H7 (cell line): ENCODE data around the gene PAQR4. TPM values are rescaled to one million over a fixed set of nuclear protein-coding genes. Genes with fewer than 3 reads are reported as not detected.

Experiments
- DNase-seq: peaks from one replicate; pipeline ENCODE4 v3.0.0; 2012
- H3K27me3 ChIP-seq: 2 replicates; pipeline ENCODE4 v1.6.0; 2011; ENCODE audit warnings: mild to moderate bottlenecking, low read length; ENCODE audit not compliant: control insufficient read depth, insufficient read depth
- H3K36me3 ChIP-seq: replicated peaks from 2 replicates; pipeline ENCODE4 v1.5.1; 2011; ENCODE audit warnings: low read length; ENCODE audit not compliant: control insufficient read depth, insufficient read depth
- H3K4me3 ChIP-seq: 2 replicates; pipeline ENCODE4 v1.5.1; 2011; ENCODE audit warnings: low read depth, mild to moderate bottlenecking, control low read depth, low read length, moderate library complexity; ENCODE audit not compliant: insufficient read depth
- total RNA-seq: library from RNA; depleted of rRNA; stranded (reverse); fragments of >200 nt; shearing (Covaris generic); gene quantifications from 2 replicates; pipeline ENCODE4 v1.2.3, GENCODE V29; 2014

PAQR4 gene
- total RNA-seq, 1 experiment from 2014 or later = 65.6 TPM

DNA sequence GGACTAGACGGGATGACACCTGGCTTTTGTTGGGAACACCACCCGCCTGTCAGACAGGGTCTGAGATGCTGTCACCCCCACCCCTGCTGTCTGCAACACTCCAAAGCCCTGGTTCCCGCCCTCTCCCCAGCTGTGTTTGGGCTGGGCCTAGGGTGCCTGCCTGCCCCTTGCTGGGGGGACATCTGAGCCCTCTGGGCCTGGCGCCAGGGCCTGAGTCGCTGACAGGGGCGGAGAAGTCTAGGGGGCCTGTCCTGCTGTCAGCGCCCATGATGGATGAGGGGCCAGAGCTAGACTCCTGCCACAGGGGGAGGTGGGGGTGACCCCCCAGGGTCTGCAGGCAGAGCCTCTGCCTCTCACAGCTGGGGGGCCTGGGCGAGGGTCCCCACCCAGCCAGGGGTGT is 18.7 kb downstream of the PAQR4 start:
- no peak for DNase-seq
- H3K4me3 ChIP-seq = no peak overlapping the region
- no peaks in the 10 kb centered on the region; the same call in 1 of the 2 replicates for H3K27me3 ChIP-seq
- no peaks in the 10 kb centered on the region for H3K36me3 ChIP-seq

DNA sequence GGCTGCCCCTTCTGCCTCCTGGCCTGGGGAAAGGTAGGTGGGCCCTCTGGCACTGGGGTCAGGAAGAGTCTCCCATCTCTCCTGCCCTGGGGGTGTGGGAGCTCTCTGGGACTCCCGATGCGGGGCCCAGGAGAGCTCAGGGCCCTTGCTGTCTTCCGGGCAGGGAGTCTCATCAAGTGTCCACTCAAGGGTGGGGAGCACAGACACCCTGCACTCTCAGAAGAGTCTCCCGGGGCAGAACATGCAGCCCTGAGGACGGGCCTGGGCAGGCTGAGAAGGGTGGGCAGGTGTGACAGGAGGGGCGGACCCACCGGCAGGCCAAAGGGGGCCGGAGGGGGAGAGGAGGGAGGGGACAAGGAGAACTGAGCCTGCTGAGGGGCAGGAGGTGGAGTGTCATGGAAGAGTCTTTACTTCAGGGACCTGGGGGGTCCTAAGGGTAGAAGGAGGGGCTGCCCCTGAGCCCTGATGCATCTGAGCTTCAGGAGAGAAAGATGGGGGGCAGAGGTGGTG is 19.5 kb downstream of the PAQR4 start:
- Histone ChIP-seq H3K36me3 (no peaks in the 10 kb centered on the region), H3K4me3 (no peak overlapping the region), H3K27me3 (no peaks in the 10 kb centered on the region; the same call in 1 of the 2 replicates)
- peak; percentile 76 for DNase-seq

DNA sequence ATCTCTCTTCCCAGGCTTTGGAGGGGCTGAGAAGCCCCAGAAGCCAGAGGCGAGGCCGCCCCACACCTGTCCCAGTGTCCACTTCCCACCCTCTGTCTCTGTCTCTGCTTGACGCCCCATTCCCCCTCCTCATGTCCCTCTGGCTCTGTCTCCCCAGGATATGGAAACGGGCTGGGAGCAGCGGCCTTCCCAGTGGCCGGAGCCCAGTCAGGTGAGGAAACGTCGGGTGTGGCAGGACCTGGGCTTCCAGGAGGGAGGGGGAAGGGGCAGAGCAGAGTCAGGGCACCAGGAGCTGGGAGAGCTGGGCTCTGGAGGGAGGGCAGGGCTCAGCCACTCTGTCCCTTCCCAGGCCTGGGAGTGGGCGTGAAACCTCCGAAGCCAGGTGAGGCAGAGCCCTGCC is 21.7 kb downstream of the PAQR4 start:
- no peak overlapping the region for H3K4me3 ChIP-seq
- H3K27me3 ChIP-seq = no peaks in the 10 kb centered on the region; the same call in 1 of the 2 replicates
- no peaks in the 10 kb centered on the region for H3K36me3 ChIP-seq
- DNase-seq = peak; percentile 76

DNA sequence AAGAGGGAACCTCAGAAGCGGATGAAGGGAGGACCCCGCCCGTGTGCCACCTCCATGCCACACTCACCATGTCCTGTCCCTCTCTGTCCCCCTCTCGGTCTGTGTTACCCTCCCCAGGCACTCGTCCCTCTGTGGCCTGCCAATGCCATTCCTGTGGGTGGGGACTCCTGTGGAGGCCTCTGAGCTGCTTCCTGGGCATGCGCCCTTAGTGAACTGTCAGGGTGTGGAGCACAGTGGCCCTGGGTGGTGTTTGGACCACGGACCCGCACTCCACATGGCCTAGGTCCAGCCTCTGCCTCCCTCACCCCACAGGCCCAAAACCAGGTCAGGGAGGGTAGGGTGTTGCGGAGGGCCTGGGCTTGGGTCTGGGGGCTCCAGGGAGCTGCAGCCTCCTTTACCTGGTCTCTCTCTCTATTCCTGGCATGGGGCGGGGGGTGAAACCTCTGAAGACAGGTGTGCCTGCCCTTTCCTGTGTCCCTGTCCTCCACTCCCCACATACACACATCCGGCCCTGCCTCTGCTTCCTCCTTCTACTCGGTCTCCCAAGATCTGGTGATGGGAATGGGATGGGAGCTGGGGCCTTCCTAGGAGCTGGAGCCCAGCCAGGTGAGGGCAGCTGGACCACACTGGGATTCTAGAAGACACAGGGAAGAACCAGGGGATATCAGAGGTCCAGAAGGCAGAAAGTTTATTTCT is 22.6 kb downstream of the PAQR4 start:
- Histone ChIP-seq H3K4me3 (no peak overlapping the region), H3K36me3 (no peaks in the 10 kb centered on the region), H3K27me3 (no peaks in the 10 kb centered on the region; the same call in 1 of the 2 replicates)
- no peak for DNase-seq

DNA sequence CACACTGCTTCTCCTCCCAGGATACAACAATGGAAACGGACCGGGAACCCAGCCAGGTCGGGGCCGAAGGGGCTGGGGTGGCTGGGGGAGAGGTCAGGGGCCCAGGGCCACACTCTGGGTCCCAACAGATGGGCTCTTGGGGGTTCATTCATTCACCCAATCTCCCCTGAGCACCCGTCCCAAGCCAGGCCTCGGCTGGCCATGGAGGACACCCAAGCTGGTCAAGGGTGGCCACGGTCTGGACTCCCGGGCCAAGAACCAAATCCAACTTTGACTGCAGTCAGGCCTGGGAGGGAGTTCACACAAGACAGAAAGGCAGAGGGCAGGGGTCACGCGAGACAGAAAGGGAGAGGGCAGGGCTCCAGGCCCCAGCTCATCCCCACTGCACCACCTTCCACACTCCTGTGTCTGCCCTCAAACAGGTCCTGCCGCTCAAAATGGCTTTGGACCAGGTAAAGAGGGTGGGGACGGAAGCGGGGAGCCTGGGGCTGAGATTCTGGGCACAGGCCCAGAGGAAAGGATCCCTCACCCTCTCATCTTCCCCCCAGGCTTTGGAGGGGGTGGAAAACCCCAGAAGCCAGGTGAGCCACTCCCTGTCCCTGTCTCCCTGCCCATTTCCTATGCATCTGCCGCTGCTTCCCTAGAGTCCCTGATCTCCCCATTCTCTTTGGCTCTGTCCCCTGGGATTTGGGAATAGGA is 23.4 kb downstream of the PAQR4 start:
- no peak for DNase-seq
- Histone ChIP-seq H3K27me3 (no peaks in the 10 kb centered on the region; the same call in 1 of the 2 replicates), H3K4me3 (no peak overlapping the region), H3K36me3 (no peaks in the 10 kb centered on the region)

DNA sequence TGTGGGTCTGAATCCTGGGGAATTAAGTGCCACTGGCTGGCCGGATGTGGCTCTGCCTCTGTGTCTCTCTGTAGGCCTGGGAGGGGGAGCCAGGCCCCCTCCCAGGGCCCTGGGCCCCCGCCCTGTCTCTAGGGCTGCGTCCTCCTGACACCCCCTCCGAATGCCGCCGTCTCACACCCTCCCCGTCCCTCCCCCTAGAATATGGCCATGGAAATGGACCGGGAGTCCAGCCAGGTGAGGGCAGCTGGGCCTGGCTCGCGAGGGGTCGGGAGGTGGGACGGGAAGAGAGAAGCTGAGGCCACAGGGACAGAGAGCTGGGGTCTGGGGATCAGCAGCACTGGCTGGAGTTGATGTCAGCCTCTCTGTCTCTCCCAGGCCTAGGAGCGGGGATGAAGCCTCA is 27.1 kb downstream of the PAQR4 start:
- Histone ChIP-seq H3K27me3 (no peaks in the 10 kb centered on the region), H3K4me3 (no peak overlapping the region), H3K36me3 (no peaks in the 10 kb centered on the region)
- no peak for DNase-seq

DNA sequence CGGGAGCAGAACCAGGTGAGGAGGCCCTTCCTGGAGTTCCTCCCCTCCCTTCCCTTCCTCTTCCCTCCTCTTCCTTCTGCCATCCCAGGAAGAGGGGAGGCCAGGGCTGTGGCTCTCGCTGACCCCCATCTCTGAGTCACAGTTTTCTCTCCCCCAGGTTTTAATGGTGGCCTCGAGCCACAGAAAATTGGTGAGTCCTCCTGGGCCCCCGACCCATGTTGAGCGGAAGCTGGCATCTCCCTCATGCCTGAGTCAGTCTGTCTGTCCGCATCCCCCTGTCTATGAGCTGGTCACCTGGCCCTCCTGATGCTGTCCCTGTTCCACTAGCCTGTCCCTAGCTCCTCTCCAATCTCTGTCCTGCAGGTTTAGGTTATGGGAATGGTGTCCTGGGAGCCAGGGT is 30.8 kb downstream of the PAQR4 start:
- no peaks in the 10 kb centered on the region for H3K27me3 ChIP-seq
- H3K4me3 ChIP-seq = no peak overlapping the region
- no peaks in the 10 kb centered on the region for H3K36me3 ChIP-seq
- DNase-seq = no peak

DNA sequence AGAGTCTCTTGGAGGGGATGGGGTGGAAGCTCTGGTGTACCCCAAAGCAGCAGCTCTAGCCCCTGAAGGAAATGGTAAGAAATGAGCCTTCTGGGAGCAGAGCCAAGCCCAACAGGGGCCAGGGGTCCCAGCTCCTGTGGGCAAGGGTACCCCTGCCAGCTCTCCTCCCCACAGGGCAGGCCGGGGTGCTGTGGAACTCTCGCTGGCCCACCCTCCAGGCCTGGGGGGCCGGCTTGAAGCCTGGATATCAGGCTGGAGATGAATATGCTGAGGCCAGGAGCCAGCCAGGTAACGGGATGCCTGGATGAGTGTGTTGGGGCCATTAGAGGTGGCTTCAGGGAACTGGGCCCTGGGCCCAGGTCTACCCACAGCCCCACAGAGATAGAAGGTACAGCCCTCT is 31.4 kb downstream of the PAQR4 start:
- no peak for DNase-seq
- Histone ChIP-seq H3K27me3 (no peaks in the 10 kb centered on the region), H3K36me3 (no peaks in the 10 kb centered on the region)

DNA sequence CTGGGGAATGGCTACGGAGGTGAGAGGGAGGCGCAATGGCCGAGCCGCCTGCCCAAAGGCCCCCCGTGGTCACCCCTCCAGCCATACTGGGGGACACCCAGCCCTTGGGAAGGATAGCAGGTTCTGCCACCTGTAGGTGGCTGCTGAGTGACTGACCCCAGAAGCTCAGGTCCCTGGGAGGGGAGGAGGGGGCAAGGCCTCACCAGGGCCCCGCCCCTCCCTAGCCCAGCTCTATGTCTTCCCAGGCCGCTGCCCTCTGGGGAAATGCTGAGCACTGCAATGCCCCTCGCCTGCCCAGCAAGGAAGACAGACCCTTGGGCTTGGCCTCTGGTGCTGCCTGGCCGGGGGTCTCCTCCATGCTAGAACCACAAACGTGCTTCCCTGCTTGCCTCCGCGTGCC is 32.2 kb downstream of the PAQR4 start:
- no peaks in the 10 kb centered on the region for H3K27me3 ChIP-seq
- no peaks in the 10 kb centered on the region for H3K36me3 ChIP-seq
- DNase-seq = peak; percentile 87
- H3K4me3 ChIP-seq = no peak overlapping the region

More for the DNA sequence above, 31.4 kb downstream of the PAQR4 start:
- H3K4me3 ChIP-seq = no peak overlapping the region

DNA sequence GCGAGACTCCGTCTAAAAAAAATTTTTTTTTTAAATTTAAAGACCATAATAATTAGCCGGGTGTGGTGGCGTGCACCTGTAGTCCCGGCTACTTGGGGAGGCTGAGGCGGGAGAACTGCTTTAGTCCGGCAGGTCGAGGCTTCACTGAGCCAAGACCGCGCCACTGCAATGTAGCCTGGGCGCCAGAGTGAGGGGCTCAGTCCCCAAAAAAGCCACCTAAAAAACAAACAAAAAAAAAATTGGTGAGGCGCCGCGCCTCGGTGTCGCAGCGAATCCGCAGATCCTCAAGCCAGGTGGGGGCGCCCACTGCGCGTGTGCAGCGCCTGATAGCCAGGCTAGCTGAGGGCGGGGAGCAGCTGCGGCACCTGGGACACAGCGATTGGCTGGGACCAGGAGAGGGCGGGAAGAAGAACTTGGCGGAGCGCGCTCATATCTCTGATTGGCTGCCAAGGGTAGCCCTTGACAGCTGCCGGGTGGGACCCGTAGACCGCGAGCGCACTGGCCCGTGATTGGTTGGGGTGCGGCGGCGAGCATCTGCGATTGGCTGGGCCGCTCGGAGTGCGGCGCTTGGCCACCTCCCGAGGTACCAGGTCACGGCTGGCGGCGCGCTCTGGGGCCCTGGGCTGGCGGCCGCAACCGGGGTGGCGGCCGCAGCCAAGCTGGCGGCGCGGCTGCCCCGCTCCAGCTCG is 34.6 kb downstream of the PAQR4 start:
- no peaks in the 10 kb centered on the region for H3K27me3 ChIP-seq
- H3K36me3 ChIP-seq = no peaks in the 10 kb centered on the region; the same call in 1 of the 2 replicates
- H3K4me3 ChIP-seq = no peak overlapping the region; the same call in 1 of the 2 replicates
- DNase-seq = peak; percentile 99

DNA sequence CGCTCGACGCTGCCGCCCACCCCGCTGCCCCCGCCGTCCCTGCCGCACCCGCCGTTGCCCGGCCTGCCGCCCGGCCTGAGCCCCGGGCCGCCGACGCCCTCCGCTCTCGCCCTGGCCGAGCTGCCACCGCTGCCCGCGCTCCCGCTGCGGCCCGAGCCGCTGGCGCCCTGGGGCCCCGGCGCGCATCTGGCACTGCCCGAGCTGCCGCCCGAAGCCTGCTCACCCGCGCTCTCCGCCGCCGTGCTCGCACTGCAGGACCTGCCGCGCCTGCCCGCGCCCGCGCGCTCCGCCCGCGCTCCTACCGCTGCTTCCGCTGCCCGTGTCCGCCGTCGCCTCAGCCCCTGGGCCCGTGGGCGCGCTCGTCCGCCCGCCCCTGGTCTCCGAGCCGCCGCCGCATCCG is 35.2 kb downstream of the PAQR4 start:
- DNase-seq = peak; percentile 68
- Histone ChIP-seq H3K4me3 (peak overlapping the region; percentile 12), H3K36me3 (no peaks in the 10 kb centered on the region; the same call in 1 of the 2 replicates), H3K27me3 (no peaks in the 10 kb centered on the region)

DNA sequence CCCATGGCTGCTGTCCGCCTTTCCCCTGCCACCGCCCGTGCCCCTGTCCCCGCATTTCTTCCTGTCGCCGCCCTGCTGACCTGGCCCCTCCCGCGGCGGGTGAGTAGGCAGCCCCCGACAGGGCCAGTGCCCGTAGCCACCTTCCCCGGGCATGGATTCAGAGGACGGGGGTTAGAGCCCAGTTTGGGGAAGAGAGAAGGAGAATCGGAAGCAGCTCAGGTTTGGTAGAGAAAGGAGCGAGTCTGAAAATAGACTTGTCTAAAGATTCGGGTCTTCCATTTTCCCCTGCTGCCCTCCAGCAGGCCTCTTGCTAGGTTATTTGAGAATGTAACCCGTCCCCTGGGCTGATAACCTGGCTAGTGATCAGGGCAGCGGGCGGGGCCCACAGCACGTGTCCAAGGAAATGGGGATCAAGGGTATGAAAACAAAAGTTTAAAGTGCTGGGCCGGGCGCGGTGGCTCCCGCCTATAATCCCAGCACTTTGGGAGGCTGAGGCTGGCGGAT is 35.7 kb downstream of the PAQR4 start:
- peak; percentile 80 for DNase-seq
- Histone ChIP-seq H3K36me3 (no peaks in the 10 kb centered on the region; the same call in 1 of the 2 replicates), H3K27me3 (no peaks in the 10 kb centered on the region), H3K4me3 (peak overlapping the region; percentile 51)

DNA sequence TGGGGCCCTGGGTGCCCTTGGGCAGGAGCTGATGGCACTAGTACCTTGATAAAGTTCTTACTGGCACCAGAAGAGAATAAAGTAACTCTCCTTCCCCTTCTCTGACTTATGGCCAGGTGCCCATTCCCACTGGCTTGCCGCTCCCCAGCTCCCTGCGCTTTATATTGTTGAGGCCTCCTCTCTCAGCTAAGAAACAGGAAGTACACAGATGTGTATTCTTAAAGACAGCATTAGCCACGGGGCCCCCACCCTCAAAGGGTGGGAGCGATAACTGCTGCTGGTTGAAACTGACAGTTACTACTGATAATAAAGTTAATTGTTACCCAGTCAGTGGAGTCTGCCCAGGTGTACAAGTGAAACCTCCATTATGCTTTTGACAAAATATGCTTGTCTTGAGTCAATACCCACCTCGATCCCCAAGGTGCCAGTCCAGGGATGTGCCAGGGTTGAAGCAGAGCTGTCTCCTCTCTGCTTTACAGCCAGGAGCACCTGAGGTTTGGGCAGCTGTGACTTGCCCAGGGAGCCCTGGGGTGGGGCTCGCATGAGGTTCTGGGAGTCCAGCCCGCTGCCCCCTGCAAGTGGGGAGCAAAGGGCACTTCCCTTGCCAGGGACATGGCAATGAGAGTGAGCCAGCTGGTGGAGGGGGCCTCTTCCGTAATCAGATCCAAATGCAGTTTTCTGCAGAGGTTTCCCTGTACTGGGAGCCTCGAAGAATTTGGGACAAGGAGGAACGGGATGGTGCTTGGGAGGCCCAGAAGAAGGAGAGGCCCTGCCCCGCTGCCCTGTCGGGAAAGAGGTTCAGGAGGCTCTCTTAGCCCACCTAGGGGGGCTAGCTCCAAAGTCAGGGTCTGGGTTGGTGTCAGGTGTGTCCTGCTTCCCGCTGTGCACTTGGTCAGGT is 38.2 kb downstream of the PAQR4 start:
- peak; percentile 71 for DNase-seq
- Histone ChIP-seq H3K36me3 (no peaks in the 10 kb centered on the region; the same call in 1 of the 2 replicates), H3K4me3 (peak overlapping the region; percentile 12; the same call in 1 of the 2 replicates), H3K27me3 (peaks cover 2% of the 10 kb centered on the region; the same call in 1 of the 2 replicates)
